Measurements from ENCODE around the gene CLASP1. TPM values are rescaled to one million over a fixed set of nuclear protein-coding genes. Genes with fewer than 3 reads are reported as not detected.

CLASP1 gene
- total and polyA plus RNA-seq, 2 donors (not counting 3 experiments of a cell fraction or from before 2014, with no cell fraction given) = 10.0 to 57.9 TPM

- FAIRE-seq (no peak), DNase-seq (ENCODE audit: low read depth, low spot score) (no peak)
- CTCF ChIA-PET = interaction anchor here (6.4 kb wide), 1 partner anchor 9 kb away, joined by 39 read pairs; no protein-coding TSS in a partner anchor
- intact Hi-C loops (cut with micrococcal nuclease) (no loop called here), dilution Hi-C loops (cut with MboI; ENCODE audit: extremely low pct_ligation_motif_present, low sequenced_read_pairs) (no loop called here)
- POLR2A ChIA-PET = no interaction called here
- Histone ChIP-seq H3K4me1 (ENCODE audit: control insufficient read depth, extremely low read depth, insufficient read depth, low read length) (peaks cover 6% of the 10 kb centered on the region), H3K27me3 (ENCODE audit: control insufficient read depth in 2 of 2, insufficient read depth in 2 of 2, low read length in 2 of 2) (no peaks in the 10 kb centered on the region), H3K79me2 (ENCODE audit: control insufficient read depth, insufficient read depth, low read length) (no peaks in the 10 kb centered on the region), H3K9ac (replicated peaks; ENCODE audit: extremely low read depth, insufficient read depth, low read length) (no peak overlapping the region), H3K4me2 (ENCODE audit: insufficient read depth, low read length) (no peak overlapping the region), H3K9me1 (replicated peaks; ENCODE audit: control insufficient read depth, extremely low read depth, insufficient read depth, low read length) (no peaks in the 10 kb centered on the region), H3K9me3 (replicated peaks; ENCODE audit: control insufficient read depth, insufficient read depth, low read length) (no peaks in the 10 kb centered on the region), H3K36me3 (ENCODE audit: control insufficient read depth in 2 of 2, extremely low read depth in 1 of 2, insufficient read depth in 2 of 2, low read length in 2 of 2) (peaks cover 5 to 19% of the 10 kb centered on the region in 2 experiments), H3K4me3 (replicated peaks in 1 of 3; ENCODE audit: insufficient read depth in 1 of 3, low read depth in 1 of 3, low read length in 3 of 3) (no peak overlapping the region), H4K20me1 (replicated peaks; ENCODE audit: control insufficient read depth, extremely low read depth, insufficient read depth, low read length) (no peaks in the 10 kb centered on the region), H3K27ac (ENCODE audit: insufficient read depth, low read depth, low read length) (no peak overlapping the region), H2AFZ (ENCODE audit: low read depth, low read length) (no peak overlapping the region)
- no TSS peak for BruUV-seq (replicated peaks)
- TF ChIP-seq MYC (IDR thresholded peaks at IDR 0.05; ENCODE audit: low read depth, low read length) (no peak), FOS (IDR thresholded peaks at IDR 0.05; ENCODE audit: borderline replicate concordance, insufficient read depth, low read length) (no peak), GATA2 (IDR thresholded peaks at IDR 0.05; ENCODE audit: insufficient read depth, insufficient read length, low read depth, low read length) (no peak)
Observed at GRCh38 chr2:121346859-121347258, 302.4 kb downstream of the CLASP1 start.

GRCh38 chr2:121346407-121346806 lies 302.9 kb downstream of the CLASP1 start:
- no peak overlapping the region for H3K27ac ChIP-seq (ENCODE audit: insufficient read depth, low read depth, low read length)
- H3K4me1 ChIP-seq (ENCODE audit: control insufficient read depth, extremely low read depth, insufficient read depth, low read length) = peaks cover 6% of the 10 kb centered on the region
- H3K79me2 ChIP-seq (ENCODE audit: control insufficient read depth, insufficient read depth, low read length) = no peaks in the 10 kb centered on the region
- ChIA-PET POLR2A (no interaction called here), CTCF (interaction anchor here (6.4 kb wide), 1 partner anchor 10 kb away, joined by 39 read pairs; no protein-coding TSS in a partner anchor)
- intact Hi-C loops (cut with micrococcal nuclease) = no loop called here
- no peak overlapping the region for H3K9ac ChIP-seq (replicated peaks; ENCODE audit: extremely low read depth, insufficient read depth, low read length)
- H3K9me3 ChIP-seq (replicated peaks; ENCODE audit: control insufficient read depth, insufficient read depth, low read length) = no peaks in the 10 kb centered on the region
- no peaks in the 10 kb centered on the region for H3K9me1 ChIP-seq (replicated peaks; ENCODE audit: control insufficient read depth, extremely low read depth, insufficient read depth, low read length)
- H4K20me1 ChIP-seq (replicated peaks; ENCODE audit: control insufficient read depth, extremely low read depth, insufficient read depth, low read length) = no peaks in the 10 kb centered on the region
- H3K4me2 ChIP-seq (ENCODE audit: insufficient read depth, low read length) = no peak overlapping the region
- H3K36me3 ChIP-seq (ENCODE audit: control insufficient read depth in 2 of 2, extremely low read depth in 1 of 2, insufficient read depth in 2 of 2, low read length in 2 of 2) = peaks cover 5 to 16% of the 10 kb centered on the region in 2 experiments
- no peak for DNase-seq (ENCODE audit: low read depth, low spot score)
- no TSS peak for BruUV-seq (replicated peaks)
- no peak overlapping the region for H3K4me3 ChIP-seq (replicated peaks in 1 of 3; ENCODE audit: insufficient read depth in 1 of 3, low read depth in 1 of 3, low read length in 3 of 3)
- dilution Hi-C loops (cut with MboI; ENCODE audit: extremely low pct_ligation_motif_present, low sequenced_read_pairs) = no loop called here
- TF ChIP-seq POLR2A (IDR thresholded peaks at IDR 0.05; ENCODE audit: low read depth, low read length) = no peak
- TF ChIP-seq JUN (IDR thresholded peaks at IDR 0.05; ENCODE audit: borderline replicate concordance, insufficient read depth, insufficient read length, low read depth) = no peak
- no peak for TF ChIP-seq FOS (IDR thresholded peaks at IDR 0.05; ENCODE audit: borderline replicate concordance, insufficient read depth, low read length)
- TF ChIP-seq CTCF (IDR thresholded peaks at IDR 0.05; ENCODE audit: extremely low read depth in 1 of 2, insufficient read depth in 1 of 2, low read depth in 1 of 2, low read length in 2 of 2) = no peak
- no peak for TF ChIP-seq MAX (IDR thresholded peaks at IDR 0.05; ENCODE audit: insufficient read depth, insufficient read length)
- TF ChIP-seq EZH2 (IDR thresholded peaks at IDR 0.05; ENCODE audit: borderline replicate concordance, low read depth, low read length, severe bottlenecking) = no peak
- no peak for TF ChIP-seq GATA2 (IDR thresholded peaks at IDR 0.05; ENCODE audit: insufficient read depth, insufficient read length, low read depth, low read length)
- TF ChIP-seq POLR2AphosphoS5 (IDR thresholded peaks at IDR 0.05; ENCODE audit: insufficient read depth, low read depth, low read length) = no peak
- TF ChIP-seq MYC (IDR thresholded peaks at IDR 0.05; ENCODE audit: low read depth, low read length) = no peak
- H2AFZ ChIP-seq (ENCODE audit: low read depth, low read length) = no peak overlapping the region
- FAIRE-seq = no peak
- H3K27me3 ChIP-seq (ENCODE audit: control insufficient read depth in 2 of 2, insufficient read depth in 2 of 2, low read length in 2 of 2) = no peaks in the 10 kb centered on the region

Measured in endothelial cell of umbilical vein (primary cell).